GM12878 (cell line): ENCODE data around the gene KCNJ16. TPM values are rescaled to one million over a fixed set of nuclear protein-coding genes. Genes with fewer than 3 reads are reported as not detected.

Experiments
- ATAC-seq: fragments of 200-7000 bp; cut with Tn5 transposase; 3 replicates; pipeline ENCODE4 v1.9.1; 2020; ENCODE audit warnings: mild to moderate bottlenecking, moderate library complexity
- BruUV-seq: library from RNA; stranded (reverse); fragments of 400-500 nt; replicated peaks from 2 replicates; lab custom pipeline; 2021; lab: Mats Ljungman, UMichigan
- CTCF ChIA-PET: fragments of 300-600 bp; sonication (Branson Sonifier 250); formaldehyde crosslinking; extraction: SDS; loops from one replicate; lab custom pipeline; 2021; ENCODE audit warnings: inconsistent platforms; lab: Yijun Ruan, JAX
- POLR2A ChIA-PET: fragments of 350-600 bp; formaldehyde crosslinking; extraction: SDS; loops from one replicate; lab custom pipeline; 2021; ENCODE audit warnings: inconsistent platforms; lab: Charles Lee
- RAD21 ChIA-PET: fragments of 300-600 bp; sonication (Branson Sonifier 250); formaldehyde crosslinking; loops from one replicate; lab custom pipeline; 2023; ENCODE audit warnings: antibody characterized with exemption; ENCODE audit not compliant: unreplicated experiment; lab: Charles Lee
- SMC1A ChIA-PET: fragments of 300-600 bp; sonication (Branson Sonifier 250); formaldehyde crosslinking; loops from one replicate; lab custom pipeline; 2023; ENCODE audit not compliant: unreplicated experiment, uncharacterized antibody; lab: Charles Lee
- DNase-seq: peaks from one replicate; pipeline ENCODE4 v3.0.0-alpha.2; 2011; ENCODE audit warnings: low read depth, low spot score
- FAIRE-seq: peaks from 3 replicates; lab custom pipeline; 2011; peaks lifted over from hg19 to GRCh38; lab: Jason Lieb, UNC
- H2AFZ ChIP-seq: 2 replicates; pipeline ENCODE4 v1.6.0; 2011; ENCODE audit warnings: low read depth, low read length, control low read depth; ENCODE audit not compliant: control insufficient read depth
- H3K27ac ChIP-seq: 2 replicates; pipeline ENCODE4 v1.5.1; 2011; ENCODE audit warnings: control low read depth; ENCODE audit not compliant: control insufficient read depth, insufficient read depth
- H3K27me3 ChIP-seq, 2 experiments: replicated peaks in 1 of 2; 2 replicates each; pipeline versions ENCODE4 v1.6.0 to v1.6.1; 2011; ENCODE audit warnings: low read length in 1 of 2; ENCODE audit not compliant: control insufficient read depth in 2 of 2, insufficient read depth in 2 of 2
- H3K36me3 ChIP-seq, 2 experiments: 2 replicates each; pipeline ENCODE4 v1.5.1; 2011; ENCODE audit warnings: low read length in 1 of 2; ENCODE audit not compliant: control insufficient read depth in 2 of 2, insufficient read depth in 2 of 2
- H3K4me1 ChIP-seq: 2 replicates; pipeline ENCODE4 v1.6.1; 2011; ENCODE audit warnings: mild to moderate bottlenecking, low read length, moderate library complexity, mixed read lengths; ENCODE audit not compliant: control insufficient read depth, insufficient read depth
- H3K4me2 ChIP-seq: 2 replicates; pipeline ENCODE4 v1.6.0; 2011; ENCODE audit warnings: control low read depth; ENCODE audit not compliant: control insufficient read depth, insufficient read depth
- H3K4me3 ChIP-seq: fragments of 200-600 bp; sonication (generic); 2 replicates; pipeline ENCODE4 v1.5.1; 2016
- H3K79me2 ChIP-seq: 2 replicates; pipeline ENCODE4 v1.6.0; 2011; ENCODE audit warnings: low read length; ENCODE audit not compliant: control insufficient read depth, insufficient read depth
- H3K9ac ChIP-seq: 2 replicates; pipeline ENCODE4 v1.8.0; 2011; ENCODE audit warnings: low read length, control low read depth, mixed read lengths; ENCODE audit not compliant: control insufficient read depth, insufficient read depth
- H3K9me3 ChIP-seq: replicated peaks from 3 replicates; pipeline ENCODE4 v1.5.1; 2011; ENCODE audit warnings: mild to moderate bottlenecking, low read length; ENCODE audit not compliant: control insufficient read depth, insufficient read depth
- H4K20me1 ChIP-seq: 2 replicates; pipeline ENCODE4 v1.6.0; 2011; ENCODE audit not compliant: control insufficient read depth, insufficient read depth
- BCLAF1 ChIP-seq: fragments of 450-650 bp; IDR thresholded peaks from 2 replicates; pipeline ENCODE4 v1.6.1; 2017; ENCODE audit warnings: antibody characterized with exemption, mild to moderate bottlenecking, moderate library complexity
- DPF2 ChIP-seq: fragments of 450-650 bp; IDR thresholded peaks from 2 replicates; pipeline ENCODE4 v1.6.1; 2017; ENCODE audit warnings: mild to moderate bottlenecking
- IKZF1 ChIP-seq: fragments of 450-650 bp; conservative IDR thresholded peaks from 2 replicates; pipeline ENCODE4 v1.6.1; 2017; ENCODE audit warnings: antibody characterized with exemption, mild to moderate bottlenecking
- KDM1A ChIP-seq: fragments of 200-600 bp; sonication (generic); IDR thresholded peaks from 2 replicates; pipeline ENCODE4 v1.6.1; 2016; ENCODE audit warnings: borderline replicate concordance
- MLLT1 ChIP-seq: fragments of 450-650 bp; IDR thresholded peaks from 2 replicates; pipeline ENCODE4 v1.6.1; 2016; ENCODE audit warnings: mild to moderate bottlenecking
- NFXL1 ChIP-seq: fragments of 450-650 bp; IDR thresholded peaks from 2 replicates; pipeline ENCODE4 v1.6.1; 2017; ENCODE audit warnings: antibody characterized with exemption, mild to moderate bottlenecking, borderline replicate concordance
- RBBP5 ChIP-seq: fragments of 200-600 bp; sonication (generic); conservative IDR thresholded peaks from 2 replicates; pipeline ENCODE4 v1.6.1; 2016
- RCOR1 ChIP-seq: conservative IDR thresholded peaks from 2 replicates; pipeline ENCODE4 v1.6.1; 2012; ENCODE audit warnings: low read depth, low read length, improper control_type of control experiment
- RELA ChIP-seq: fragments of 450-650 bp; IDR thresholded peaks from 2 replicates; pipeline ENCODE4 v1.8.0; 2014; ENCODE audit warnings: borderline replicate concordance; ENCODE audit not compliant: partially characterized antibody
- TCF3 ChIP-seq: IDR thresholded peaks from 2 replicates; pipeline ENCODE4 v1.6.1; 2012; ENCODE audit warnings: low read depth, mild to moderate bottlenecking, low read length, borderline replicate concordance; ENCODE audit not compliant: insufficient read depth
- WGBS: methylation state at CpG from one replicate; pipeline ENCODE4 v1.1.6; 2016; ENCODE audit warnings: low lambda C conversion rate; ENCODE audit not compliant: insufficient replicate concordance, insufficient coverage; ENCODE audit errors: missing lambda C conversion rate; 5-methylcytosine and 5-hydroxymethylcytosine counted together
- in situ Hi-C: fragments of 300-500 bp; cut with MboI; formaldehyde crosslinking; loops from 9 replicates; pipeline ENCODE4 v1.14.3; 2018; ENCODE audit warnings: mixed read lengths
- intact Hi-C: fragments of 100-400 bp; cut with micrococcal nuclease; formaldehyde crosslinking; loops from one replicate; pipeline ENCODE4 v1.14.2; 2022; ENCODE audit not compliant: unreplicated experiment
- polyA plus RNA-seq, 11 experiments: library from polyadenylated mRNA; depleted of rRNA in 4 of 11; unstranded in 6 of 11; stranded (reverse) in 5 of 11; fragments of >200 nt; fragmentation: Nextera tagmentation in 4 of 11; fragmentation: Illumina TruSeq in 1 of 11; extraction: Ambion mirVana in 4 of 11; extraction: Trizol in 1 of 11; gene quantifications; 1 replicate in 1 of 11; 2 replicates in 10 of 11; pipeline versions ENCODE4 v1.2.1 to v1.2.3, GENCODE V29; 2011 to 2016; ENCODE audit warnings: inconsistent platforms in 2 of 11, missing spikeins in 2 of 11, low read depth in 1 of 11
- total RNA-seq, 4 experiments: library from RNA; depleted of rRNA in 3 of 4; stranded (reverse); fragments of >200 nt in 3 of 4; fragmentation: Illumina TruSeq in 1 of 4; extraction: Trizol in 1 of 4; gene quantifications; 2 replicates each; pipeline versions ENCODE4 v1.2.1 to v1.2.3, GENCODE V29; 2013 to 2021
- TF ChIP-seq, protein P1 (sequence below): IDR thresholded peaks from 2 replicates; pipeline ENCODE4 v1.6.1; 2011; ENCODE audit warnings: borderline replicate concordance, low read depth, mild to moderate bottlenecking, moderate library complexity, mixed read lengths, low read length; ENCODE audit not compliant: insufficient read depth; ENCODE audit errors: extremely low read length
- TF ChIP-seq, protein P2 (sequence below): IDR thresholded peaks from 2 replicates; pipeline ENCODE4 v1.6.1; 2012; ENCODE audit warnings: low read length, inconsistent platforms
- TF ChIP-seq, protein P3 (sequence below): fragments of 150-350 bp; IDR thresholded peaks from 2 replicates; pipeline ENCODE4 v1.6.1; 2016; ENCODE audit warnings: low read depth, low read length

KCNJ16 gene
- total and polyA plus RNA-seq, 10 of the 15 experiments (the other 5 are each of a cell fraction or from before 2014, with no cell fraction given): 0.08 to 0.24 (median 0.20) TPM; not detected in 7

DNA sequence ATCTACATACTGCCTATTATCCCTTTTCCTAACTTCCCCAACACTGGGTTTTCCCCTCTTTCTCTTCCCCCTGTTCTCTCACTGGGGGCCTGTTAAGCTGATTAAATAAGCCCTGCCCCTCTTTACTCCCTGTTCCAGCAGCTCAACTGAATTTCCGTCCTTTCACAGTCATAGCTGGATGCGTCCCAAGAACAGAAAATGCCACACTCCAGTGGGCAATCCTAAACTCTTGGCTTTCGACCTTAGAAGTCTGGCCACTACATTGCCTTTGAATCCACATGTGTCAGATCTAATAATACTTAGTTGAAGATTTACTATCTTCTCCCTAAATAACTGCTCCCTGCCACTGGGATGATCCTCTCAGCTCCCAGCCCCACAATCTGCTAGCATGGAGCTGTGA lies 34.5 kb downstream of the KCNJ16 start:
- H3K36me3 ChIP-seq: no peaks in the 10 kb centered on the region
- SMC1A ChIA-PET: interaction anchor here (1.7 kb wide), 1 partner anchor 11 kb away, joined by 3 read pairs; no protein-coding TSS in a partner anchor
- no peak for ATAC-seq
- TF ChIP-seq, protein P1, sequence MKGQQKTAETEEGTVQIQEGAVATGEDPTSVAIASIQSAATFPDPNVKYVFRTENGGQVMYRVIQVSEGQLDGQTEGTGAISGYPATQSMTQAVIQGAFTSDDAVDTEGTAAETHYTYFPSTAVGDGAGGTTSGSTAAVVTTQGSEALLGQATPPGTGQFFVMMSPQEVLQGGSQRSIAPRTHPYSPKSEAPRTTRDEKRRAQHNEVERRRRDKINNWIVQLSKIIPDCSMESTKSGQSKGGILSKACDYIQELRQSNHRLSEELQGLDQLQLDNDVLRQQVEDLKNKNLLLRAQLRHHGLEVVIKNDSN: no peak
- TF ChIP-seq RCOR1 (no peak), BCLAF1 (no peak), TCF3 (no peak), MLLT1 (no peak), IKZF1 (no peak), RELA (no peak), DPF2 (no peak), NFXL1 (no peak), RBBP5 (no peak), KDM1A (no peak)
- TF ChIP-seq, protein P2, sequence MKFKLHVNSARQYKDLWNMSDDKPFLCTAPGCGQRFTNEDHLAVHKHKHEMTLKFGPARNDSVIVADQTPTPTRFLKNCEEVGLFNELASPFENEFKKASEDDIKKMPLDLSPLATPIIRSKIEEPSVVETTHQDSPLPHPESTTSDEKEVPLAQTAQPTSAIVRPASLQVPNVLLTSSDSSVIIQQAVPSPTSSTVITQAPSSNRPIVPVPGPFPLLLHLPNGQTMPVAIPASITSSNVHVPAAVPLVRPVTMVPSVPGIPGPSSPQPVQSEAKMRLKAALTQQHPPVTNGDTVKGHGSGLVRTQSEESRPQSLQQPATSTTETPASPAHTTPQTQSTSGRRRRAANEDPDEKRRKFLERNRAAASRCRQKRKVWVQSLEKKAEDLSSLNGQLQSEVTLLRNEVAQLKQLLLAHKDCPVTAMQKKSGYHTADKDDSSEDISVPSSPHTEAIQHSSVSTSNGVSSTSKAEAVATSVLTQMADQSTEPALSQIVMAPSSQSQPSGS: no peak
- TF ChIP-seq, protein P3, sequence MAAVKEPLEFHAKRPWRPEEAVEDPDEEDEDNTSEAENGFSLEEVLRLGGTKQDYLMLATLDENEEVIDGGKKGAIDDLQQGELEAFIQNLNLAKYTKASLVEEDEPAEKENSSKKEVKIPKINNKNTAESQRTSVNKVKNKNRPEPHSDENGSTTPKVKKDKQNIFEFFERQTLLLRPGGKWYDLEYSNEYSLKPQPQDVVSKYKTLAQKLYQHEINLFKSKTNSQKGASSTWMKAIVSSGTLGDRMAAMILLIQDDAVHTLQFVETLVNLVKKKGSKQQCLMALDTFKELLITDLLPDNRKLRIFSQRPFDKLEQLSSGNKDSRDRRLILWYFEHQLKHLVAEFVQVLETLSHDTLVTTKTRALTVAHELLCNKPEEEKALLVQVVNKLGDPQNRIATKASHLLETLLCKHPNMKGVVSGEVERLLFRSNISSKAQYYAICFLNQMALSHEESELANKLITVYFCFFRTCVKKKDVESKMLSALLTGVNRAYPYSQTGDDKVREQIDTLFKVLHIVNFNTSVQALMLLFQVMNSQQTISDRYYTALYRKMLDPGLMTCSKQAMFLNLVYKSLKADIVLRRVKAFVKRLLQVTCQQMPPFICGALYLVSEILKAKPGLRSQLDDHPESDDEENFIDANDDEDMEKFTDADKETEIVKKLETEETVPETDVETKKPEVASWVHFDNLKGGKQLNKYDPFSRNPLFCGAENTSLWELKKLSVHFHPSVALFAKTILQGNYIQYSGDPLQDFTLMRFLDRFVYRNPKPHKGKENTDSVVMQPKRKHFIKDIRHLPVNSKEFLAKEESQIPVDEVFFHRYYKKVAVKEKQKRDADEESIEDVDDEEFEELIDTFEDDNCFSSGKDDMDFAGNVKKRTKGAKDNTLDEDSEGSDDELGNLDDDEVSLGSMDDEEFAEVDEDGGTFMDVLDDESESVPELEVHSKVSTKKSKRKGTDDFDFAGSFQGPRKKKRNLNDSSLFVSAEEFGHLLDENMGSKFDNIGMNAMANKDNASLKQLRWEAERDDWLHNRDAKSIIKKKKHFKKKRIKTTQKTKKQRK: no peak

More for the DNA sequence above, 34.5 kb downstream of the KCNJ16 start:
- Histone ChIP-seq H3K79me2 (no peaks in the 10 kb centered on the region), H3K9ac (no peak overlapping the region), H2AFZ (no peak overlapping the region), H4K20me1 (no peaks in the 10 kb centered on the region), H3K4me2 (no peak overlapping the region), H3K27ac (no peak overlapping the region), H3K4me1 (no peaks in the 10 kb centered on the region), H3K27me3 (no peaks in the 10 kb centered on the region), H3K4me3 (no peak overlapping the region), H3K9me3 (no peaks in the 10 kb centered on the region)
- in situ Hi-C loops: no loop called here
- ChIA-PET RAD21 (no interaction called here), CTCF (no interaction called here), POLR2A (no interaction called here)
- FAIRE-seq: no peak
- no peak for DNase-seq
- intact Hi-C loops: no loop called here
- BruUV-seq: no TSS peak
- 12% methylated on average over 3 of the region's 3 CpGs for WGBS
